NOMO-1 (cell line): ENCODE results near the gene ELL2.
"Not testable (repeated sequence)": the region's sequence is repeated elsewhere in the genome, so short reads cannot be mapped to it uniquely, and the experiment has no call there.

Experiments
- DNase-seq, 2 experiments: peaks; one replicate each; lab custom pipeline; 2025; ENCODE audit not compliant: unreplicated experiment in 2 of 2; lab: John Stamatoyannopoulos, UW

The ELL2 gene

DNA sequence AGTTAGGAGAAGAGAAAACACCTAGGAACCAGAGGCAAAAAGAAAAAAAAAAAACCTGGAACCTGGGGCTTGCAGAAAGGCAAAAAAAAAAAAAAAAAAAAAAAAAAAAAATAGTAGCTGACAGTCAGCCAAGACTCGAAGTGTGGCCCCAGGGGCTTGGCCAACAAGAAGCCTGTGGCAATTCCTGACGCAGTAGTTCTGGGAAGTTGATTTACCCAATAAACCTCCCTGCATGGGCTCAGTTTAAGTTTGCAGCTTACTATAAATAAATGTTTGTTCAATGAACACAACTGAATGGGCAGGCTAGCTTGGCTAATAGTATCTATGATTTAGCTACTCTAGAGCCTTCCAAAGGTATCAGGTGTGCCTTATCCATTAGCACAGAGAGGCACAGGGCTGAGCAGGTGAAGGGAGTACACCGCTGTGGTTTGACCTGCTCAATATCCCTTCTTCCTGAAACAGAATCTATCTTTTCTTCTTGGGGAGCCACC lies 117.9 kb downstream of the ELL2 start:
- no peak for DNase-seq

DNA sequence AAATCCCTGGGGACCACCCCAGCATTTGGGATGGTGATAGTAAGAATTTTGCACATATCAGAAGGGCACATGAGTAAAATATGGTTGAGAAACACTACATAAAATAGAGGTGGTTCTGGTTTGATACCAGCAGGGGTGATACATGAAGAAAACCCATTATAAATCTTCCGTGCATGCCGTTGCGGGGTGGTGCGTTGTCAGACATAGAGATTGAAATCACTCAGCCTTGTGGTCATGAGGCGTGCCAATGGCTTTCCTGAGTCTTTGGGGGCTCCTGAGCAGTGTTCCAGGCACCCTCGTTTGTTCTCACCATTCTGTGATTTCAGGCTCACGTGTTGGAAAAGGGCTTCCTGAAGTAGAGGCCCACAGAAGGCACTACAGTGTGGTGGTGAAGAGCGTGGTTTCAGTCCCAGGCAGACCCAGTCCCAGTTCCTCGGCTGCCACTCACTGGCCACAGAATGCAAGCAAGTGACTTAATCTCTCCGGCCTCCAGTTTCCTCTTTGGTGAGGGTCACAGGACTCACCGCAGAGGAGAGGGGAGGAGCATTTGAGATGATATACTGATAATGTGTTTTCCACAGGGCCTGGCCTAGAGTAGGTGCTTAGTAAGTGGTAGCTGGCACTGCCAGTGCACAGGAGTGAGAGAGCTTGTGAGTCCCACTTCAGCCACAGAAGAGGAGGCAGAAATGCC lies 118.7 kb downstream of the ELL2 start:
- peak; percentile 89 to 91 for DNase-seq

- DNase-seq, result no peak
These were observed 119.5 kb downstream of the ELL2 start for GRCh38 chr5:95841914-95842812.

GRCh38 chr5:95840956-95841705 lies 120.5 kb downstream of the ELL2 start:
- peak; percentile 27 to 44 for DNase-seq

DNA sequence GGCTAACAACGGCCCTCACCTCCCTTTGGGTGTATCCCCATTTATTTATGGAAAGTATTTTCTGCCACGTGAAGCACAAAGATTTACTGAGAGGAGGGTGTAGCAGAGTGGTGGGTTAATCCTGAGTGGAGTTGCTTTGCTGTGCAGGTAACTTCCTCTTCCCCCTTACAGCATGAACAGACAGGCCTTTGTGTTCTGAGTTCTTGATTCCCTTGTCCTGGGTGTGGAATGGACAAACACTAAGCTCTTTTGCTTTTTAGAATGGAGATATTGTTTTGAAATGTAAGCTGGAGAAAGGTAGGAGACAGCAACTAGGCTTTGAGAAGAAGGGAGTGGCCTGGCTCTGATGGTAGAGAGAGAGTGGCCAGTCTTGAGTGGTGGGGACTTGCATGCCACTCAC lies 122.0 kb downstream of the ELL2 start:
- DNase-seq, result no peak

DNA sequence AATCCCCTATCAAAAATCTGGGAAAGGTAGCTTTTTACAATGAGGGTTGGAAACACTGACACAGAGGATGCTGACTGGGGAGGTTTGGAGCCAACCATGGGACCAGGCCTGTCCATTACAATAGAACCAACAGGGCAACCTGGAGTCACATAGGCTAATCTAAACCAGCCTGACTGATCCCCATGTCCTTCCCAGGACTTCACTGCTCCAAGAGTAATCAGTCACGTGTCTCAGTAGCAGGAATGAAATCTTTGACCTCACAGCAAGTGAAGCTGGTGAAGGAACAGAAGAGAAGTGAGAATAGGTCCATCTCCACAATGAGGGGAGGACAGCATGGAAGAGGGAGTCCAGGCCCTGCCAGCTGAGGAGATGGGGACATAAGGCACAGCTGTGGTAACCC lies 123.1 kb downstream of the ELL2 start:
- no peak for DNase-seq

DNA sequence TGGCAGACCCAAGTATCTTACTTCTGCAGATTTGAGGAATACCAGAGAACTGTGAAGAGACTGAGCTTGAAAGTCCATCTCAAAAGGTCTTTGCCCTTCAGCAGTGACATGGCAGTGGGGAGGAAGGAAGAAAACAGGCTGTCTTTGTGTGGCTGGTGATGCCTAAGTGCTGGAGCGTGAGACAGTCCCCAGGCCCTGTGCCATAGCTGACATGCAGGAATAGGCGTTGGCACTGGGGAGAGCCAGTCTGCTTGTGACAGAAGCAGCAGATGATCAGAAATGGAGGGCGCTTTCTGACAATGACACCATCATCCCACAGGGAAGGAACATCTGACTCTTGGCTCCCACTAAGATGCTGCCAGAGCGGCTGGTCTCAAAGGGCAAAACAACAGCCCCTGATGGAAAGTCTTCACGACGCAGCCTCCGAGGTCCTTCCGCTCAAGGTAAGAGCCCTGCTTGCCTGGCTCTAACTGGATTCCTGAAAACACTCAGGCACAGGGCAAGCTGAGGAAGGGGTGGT lies 123.6 kb downstream of the ELL2 start:
- no peak for DNase-seq

GRCh38 chr5:95837492-95837891 lies 124.2 kb downstream of the ELL2 start:
- DNase-seq, result no peak

DNA sequence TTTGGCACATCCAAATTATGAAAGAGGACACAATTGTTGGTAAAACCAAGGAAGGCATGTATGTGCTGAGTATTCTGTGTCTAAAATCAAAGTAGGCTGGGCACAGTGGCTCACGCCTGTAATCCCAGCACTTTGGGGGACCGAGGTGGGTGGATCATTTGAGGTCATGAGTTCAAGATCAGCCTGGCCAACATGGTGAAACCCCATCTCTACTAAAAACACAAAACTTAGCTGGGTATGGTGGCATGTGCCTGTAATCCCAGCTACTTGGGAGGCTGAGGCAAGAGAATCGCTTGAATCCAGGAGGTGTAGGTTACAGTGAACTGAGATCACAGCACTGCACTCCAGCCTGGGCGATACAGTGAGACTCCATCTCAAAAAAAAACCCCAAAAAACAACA lies 124.7 kb downstream of the ELL2 start:
- not testable (repeated sequence) for DNase-seq

GRCh38 chr5:95836544-95836943 lies 125.1 kb downstream of the ELL2 start:
- no peak for DNase-seq

- DNase-seq, result peak in 1 of 2 experiments; percentile 20
These were observed 125.8 kb downstream of the ELL2 start for GRCh38 chr5:95835682-95836385.
